Mesenteric fat pad (tissue), 1 donor: Measurements from ENCODE around the gene KCNIP4. TPM values are rescaled to one million over a fixed set of nuclear protein-coding genes. Genes with fewer than 3 reads are reported as not detected.

ENCODE experiments used
- DNase-seq: peaks from one replicate; pipeline ENCODE4 v3.0.0-alpha.2; 2020; ENCODE audit warnings: low spot score
- total RNA-seq: library from RNA; stranded (reverse); fragmentation: NEBNext Ultra II Directional; extraction: Animal tissue kit (Norgen Biotek cat#: 25700); gene quantifications from one replicate; pipeline ENCODE4 v1.2.1, GENCODE V29; 2021
- donor health status: DM: yes; HTN: yes; CAD: no.

KCNIP4 gene
- total RNA-seq, 1 donor from 2014 or later: not detected

DNA sequence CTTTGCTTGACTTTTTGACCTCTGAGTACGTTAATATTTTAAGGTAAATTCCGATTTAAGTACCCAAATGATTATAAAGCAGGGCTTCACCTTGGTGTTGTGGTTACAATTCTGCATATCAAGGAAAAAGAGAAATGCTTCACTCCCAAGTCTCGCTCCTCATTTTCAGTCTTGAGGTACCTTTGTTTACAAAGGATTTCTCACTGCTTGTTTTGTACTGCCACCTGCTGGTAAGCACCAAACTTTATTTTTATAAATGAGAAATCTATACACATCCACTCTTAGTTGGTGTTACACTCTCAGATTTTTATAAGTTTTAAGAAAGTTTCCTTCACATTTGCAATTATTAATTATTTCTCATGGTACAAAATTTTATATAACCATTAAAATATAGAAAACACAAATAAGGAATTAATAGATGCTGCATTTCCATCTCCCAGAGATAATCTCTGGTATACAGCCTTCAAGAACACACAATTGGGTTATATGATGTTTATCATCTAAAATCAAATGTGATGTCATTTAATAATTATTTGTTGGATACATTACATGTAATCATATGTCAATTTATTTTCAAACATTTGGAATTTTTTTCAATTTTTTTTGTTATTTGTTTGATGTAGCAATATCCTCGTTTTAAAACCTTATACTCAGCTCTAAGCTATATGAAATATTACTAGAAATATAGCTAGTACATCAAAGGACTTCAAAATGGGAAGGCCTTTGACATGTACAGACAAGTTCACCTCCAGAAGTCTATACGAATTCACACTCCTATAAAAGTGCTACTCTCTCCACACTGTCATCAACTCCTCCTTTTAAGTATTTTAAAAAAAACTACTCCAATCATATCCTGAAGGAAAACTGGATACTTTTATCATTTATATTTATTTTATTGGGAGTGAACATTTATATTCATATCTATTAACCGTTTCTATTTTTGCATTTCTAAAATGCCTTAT lies 179.9 kb downstream of the KCNIP4 start:
- DNase-seq: no peak

DNA sequence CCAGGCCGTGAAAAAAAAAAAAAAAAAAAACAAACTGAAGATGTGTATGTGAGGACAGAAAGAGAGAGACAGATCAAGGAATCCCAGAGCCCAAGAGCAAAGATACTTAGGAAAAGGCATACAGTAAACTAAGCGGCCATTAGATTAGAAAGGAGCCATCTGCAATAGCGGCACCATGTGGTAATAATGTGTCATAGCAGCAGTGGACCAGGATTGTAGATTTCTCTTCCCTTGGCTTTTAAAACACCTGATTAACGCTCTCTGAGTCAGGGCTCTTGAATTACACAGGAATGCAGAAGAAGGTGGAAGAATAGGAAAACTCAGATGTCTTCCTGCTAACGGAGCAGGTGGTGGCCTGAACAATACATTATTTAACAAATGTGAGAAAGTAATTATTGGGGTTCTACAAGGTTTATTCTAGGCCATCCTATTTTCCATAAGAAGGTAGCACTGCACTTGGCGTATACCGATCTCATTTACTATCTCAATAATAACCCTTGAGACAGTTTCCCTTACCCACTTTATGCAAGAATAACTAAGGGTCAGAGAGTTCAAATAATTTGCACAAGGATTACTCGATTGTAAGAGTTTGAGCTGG lies 182.7 kb downstream of the KCNIP4 start:
- no peak for DNase-seq

DNA sequence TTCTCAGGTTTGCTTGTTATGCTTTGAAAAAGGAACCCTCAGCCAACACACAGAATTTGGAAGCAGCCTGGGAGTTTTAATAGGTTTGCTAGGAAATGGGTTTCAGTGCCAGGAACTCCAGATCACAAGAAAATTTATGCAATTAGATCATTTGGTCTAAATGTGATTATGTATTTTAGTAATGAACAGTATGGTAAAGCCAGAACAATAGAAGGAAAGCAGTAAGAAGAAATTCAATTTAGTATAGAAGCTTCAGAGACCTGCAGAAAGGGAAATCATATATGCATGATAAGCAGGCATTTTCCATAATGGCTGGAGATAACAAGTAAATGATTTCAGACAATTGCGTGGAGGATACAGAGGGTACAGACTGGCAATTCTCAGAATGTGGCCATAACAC lies 184.7 kb downstream of the KCNIP4 start:
- DNase-seq: no peak

DNA sequence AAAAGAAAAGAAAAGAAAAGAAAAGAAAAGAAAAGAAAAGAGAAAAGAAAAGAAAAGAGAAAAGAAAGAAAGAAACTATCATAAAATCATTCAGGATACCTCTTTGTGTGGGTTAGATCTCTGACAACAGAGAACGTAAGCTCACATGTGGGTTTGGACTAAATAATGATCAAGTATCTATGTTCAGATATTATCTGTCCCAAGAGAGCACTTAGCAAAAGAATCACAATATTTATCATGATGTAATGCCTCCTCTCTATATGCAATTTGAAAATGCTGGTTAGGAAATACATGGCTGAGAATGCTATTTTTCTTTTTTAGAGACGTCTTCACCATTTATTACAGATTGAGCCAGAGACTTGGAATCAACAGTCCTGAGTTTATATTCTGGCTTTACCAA lies 191.3 kb downstream of the KCNIP4 start:
- no peak for DNase-seq

DNA sequence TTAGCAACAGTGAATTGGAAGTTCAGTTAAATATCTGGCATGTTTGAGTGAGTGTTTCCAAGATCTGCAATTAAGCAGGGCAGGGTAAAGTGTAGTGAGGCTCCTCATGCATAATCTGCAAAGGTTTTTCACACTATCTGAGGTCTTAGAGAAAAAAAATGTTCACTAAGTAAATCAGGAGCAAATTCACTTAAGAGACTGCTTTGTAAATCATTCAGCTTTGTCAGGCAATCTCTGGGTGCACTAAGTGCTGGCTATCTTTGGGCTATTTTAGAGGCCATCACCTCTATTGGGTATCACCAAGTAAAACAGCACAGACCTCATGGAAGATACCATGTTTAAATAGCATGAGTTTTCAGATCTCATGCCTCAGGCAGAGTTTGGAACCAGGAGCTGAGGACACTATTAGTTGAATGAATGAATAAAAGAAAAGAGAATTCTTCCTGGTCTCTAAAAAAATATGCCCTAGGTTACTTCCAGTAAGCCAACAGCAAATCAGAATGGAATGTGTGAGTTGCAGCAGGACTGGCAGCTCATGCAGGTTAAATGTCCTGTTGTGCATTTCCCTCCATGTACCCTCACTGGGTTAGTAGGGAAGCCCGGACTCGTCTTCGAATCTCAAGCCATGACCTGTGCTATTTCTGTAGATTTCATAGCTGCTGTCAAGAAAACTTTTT lies 195.3 kb downstream of the KCNIP4 start:
- no peak for DNase-seq

DNA sequence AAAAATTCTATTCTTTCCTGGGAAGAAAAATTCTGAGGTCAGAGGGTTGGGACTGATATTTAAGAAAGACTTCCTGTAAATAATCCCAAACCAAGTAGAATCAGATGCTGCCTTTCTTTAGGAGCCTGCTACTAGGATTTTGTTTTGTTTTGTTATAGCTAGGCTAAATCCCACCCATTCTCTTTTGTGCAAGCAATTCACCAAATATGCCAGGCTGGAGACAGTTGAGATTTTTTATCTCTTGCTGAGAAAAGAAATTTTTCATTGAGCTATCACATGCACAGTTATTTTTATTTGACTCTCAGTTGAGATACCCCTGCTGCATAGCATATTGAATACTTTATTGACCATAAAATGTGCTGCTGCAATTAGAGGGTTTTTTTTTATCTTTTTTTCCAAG lies 196.0 kb downstream of the KCNIP4 start:
- DNase-seq: no peak

DNA sequence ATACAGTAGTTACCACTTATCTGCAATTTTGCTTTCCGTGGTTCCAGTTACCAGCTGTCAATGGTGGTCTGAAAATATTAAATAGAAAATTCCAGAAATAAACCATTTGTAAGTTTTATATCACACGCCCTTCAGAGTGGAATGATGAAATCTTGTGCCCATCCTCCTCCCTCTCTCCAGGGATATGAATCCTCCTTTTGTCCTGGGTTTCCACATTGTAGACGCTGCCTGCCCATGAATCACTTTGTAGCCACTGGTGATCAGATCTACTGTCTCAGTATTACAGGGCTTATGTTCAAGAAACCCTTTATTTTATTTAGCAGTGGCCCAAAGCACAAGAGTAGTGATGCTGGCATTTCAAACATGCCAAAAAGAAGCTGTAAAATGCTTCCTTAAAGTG lies 198.6 kb downstream of the KCNIP4 start:
- no peak for DNase-seq

DNA sequence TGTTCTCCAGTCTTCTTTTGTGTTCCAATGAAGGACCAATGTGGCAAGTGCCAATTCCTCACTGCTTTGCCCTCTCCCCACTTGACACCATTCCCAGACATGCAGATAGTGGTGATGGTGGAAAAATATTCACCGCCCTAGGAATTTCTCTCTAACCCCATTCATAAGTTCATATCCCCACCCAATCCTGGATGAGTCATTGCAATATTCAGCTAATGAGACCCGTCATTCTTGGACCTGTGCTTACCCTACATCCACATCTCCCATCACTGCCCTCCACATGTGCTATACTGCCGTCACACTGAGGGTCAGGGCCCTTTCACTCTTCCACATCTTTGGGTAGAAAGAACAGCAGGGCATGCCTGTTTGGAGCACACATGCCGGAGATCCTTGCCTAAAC lies 199.2 kb downstream of the KCNIP4 start:
- DNase-seq: no peak

DNA sequence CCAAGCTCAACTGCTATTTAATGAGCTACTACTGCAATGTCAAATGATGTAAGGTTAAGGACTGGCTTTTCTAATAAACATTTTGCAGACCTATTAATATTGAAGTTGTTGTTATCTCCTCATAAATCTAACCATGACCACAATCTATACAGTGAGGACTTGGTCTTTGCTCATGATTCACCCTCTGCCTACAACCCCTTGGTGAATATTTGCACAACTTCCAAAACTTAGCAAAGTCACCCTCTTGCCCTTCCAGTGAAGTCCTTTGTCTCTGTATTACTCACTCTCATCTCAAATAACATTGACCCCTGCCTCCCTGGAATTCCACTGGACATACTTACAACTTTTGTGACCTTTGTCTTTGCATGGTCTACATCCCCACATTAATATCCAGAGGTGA lies 204.5 kb downstream of the KCNIP4 start:
- no peak for DNase-seq

DNA sequence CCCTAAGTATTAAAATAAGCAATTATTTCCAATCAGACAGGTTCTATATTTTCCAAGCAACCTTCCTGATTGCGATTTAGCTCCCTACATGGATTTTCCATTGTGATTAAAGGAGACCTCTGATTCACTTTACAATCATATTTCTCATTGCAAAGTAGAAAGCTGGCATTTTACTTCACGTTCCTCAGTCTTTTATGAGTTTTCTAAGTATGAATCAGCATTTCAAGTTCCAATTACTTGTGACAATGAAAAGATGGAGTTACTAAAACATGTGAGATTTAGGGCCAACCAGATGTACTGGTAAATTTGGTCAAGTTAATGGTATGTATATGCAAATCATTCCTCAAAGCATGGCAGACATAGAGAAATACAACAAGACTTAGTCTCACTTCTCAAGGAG lies 206.2 kb downstream of the KCNIP4 start:
- DNase-seq: no peak

DNA sequence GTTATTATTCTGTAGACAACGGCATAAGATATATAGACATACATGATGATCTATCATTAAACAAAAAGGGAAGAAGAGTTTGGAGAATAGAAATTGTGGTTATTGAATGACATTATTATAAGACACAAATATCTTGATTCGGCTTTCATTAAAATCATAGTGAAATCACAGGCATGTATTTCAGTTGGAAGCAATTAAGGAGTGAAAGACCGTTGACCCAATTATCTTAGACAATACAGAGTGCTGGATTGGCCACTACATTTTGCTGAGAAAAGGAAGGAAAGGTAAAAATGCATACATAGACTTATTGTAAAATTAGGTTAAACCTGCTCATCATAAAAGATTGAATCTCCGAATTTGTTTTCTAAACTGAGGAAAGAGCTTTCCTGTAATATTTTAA lies 209.8 kb downstream of the KCNIP4 start:
- DNase-seq: no peak

DNA sequence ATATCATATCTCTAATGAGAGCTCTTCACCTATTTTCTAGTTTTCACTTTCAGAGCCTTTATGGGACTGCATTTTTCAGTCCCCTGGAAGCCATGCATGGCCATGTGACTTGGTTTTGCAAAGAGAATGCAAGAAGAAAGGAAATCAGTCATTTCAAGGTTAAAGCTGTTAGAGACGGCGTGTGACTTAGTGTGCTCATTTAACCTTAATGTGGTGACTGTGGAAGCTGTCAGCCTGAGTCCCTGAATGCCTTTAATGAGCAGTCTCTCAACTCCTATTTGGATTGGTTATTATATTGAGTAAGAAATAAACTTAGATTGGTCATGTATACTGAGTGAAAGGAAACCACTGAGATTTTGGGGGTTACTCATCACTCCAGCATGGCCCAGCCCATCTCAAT lies 212.7 kb downstream of the KCNIP4 start:
- no peak for DNase-seq

DNA sequence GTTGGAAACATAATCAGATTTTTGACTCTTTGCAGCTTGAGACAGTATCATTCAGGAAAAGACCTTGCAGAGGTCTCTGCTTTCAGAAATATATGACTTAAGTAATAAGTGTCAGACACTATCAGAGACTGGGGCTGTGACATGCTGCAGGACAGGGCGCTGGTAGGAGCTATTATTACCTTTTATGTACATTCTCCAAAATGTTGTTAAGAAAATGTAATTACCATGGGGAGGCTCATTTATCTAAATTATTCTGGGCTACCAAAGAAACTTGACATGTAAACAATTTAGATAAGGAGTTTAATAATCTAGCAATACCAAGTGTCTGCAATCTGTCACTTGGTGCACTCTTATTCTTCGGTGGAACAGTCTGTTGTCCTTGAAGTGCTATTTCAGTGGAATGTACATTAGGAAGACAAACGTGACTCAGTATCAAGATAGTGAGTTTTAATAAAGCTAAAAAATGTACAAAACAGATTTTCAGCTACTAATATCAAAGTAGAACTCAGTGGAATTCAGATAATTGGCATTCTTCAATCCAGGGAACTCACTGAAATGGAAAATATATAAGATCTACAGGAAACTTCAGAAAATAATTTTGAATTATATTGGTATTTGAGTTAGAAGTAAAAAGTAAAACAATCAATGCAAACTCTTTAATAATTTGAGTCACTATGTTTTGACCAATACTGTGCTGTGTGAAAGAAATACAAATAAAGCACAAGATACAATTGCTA lies 214.5 kb downstream of the KCNIP4 start:
- DNase-seq: no peak

DNA sequence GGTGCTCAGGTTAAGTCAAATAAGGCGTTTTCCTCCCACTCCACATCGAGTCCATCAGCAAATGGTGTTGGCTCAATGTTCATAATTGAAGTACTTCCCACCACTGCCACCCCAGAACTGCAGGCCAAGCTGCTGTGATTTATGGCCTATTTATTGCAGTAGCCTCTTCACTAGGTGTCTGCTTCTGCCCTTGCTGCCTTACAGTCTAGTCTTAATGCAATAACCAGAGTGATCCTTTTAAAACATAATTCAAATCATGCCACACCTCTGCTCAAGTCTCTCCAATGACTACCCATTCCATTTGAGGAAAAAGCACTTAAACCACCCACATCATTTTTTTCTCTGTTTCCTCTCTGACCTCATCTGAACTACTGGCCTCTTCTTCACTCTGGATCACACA lies 220.3 kb downstream of the KCNIP4 start:
- no peak for DNase-seq

DNA sequence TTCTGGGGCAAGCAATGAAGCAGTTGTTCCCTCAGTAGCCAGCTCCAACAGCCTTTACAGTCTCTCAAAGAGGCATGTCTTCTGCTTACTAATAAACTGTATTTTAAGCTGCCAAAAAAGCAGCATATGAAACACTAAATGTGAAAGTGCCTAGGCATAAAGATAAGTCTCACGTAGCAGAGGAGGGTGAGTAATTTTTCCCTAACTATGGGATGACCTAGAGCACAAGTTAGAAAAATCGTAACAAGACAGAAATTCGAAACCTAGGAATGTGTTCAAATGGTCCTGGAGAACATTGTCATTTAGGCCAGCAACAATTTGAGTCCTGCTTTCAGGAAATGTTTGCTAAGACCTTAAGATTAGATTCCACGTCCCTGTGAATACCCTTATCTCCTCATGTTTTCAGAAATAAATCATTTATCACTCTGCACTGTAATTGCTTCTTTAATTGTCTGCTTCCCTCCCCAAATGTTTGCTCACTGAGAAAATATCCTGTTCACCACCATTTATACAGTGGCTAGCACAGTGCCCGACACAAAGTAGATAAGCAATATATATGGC lies 222.2 kb downstream of the KCNIP4 start:
- DNase-seq: no peak

DNA sequence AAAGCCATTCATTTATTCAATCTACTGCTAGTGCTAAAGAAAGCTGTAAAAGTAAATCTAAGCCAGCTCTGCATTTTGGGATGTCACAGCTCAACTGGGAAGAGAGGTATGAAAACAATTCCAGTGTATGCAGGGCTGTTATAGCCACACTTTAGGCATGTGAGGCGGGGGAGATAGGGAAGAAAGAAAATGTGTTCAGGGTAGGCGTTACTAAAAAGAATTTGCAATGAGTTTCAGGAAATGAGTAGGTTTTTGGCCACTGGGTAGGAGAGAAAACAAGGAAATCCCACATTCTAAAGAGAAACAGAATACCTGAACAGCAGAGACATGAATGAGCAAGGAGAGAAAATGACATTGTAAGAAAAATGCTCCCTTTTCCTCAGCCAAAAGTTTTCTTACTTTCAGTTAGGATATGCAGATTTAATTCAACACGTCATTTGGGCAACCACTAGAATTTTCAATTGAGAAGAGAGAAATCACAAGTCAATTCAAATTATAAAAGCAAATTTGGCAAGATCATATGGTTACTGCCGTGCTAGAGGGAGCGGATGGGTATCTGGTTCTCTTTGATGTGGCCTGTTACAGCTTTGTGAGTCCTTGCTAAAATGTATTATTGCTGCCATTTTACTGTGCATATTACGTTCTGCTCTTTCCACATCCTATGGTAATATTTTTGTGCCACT lies 226.3 kb downstream of the KCNIP4 start:
- DNase-seq: no peak

DNA sequence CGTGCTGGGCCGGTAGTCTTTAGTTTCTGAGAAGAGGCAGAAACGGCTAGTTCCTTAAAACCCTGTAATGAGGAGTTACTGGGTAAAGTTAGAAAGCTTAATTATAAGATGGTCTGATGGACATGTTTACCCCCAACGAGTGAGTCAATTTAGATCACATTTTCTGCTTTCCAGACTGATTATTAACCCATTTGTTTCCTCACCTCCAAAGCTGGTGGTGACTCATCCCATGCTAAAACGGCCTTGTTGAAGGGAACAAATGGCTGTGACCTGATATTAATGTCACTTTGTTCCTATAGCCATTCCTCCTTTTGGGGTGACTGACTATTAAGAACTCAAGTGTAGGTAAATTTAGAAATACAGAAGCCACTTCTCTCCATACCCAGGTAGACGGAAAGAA lies 232.0 kb downstream of the KCNIP4 start:
- DNase-seq: no peak

DNA sequence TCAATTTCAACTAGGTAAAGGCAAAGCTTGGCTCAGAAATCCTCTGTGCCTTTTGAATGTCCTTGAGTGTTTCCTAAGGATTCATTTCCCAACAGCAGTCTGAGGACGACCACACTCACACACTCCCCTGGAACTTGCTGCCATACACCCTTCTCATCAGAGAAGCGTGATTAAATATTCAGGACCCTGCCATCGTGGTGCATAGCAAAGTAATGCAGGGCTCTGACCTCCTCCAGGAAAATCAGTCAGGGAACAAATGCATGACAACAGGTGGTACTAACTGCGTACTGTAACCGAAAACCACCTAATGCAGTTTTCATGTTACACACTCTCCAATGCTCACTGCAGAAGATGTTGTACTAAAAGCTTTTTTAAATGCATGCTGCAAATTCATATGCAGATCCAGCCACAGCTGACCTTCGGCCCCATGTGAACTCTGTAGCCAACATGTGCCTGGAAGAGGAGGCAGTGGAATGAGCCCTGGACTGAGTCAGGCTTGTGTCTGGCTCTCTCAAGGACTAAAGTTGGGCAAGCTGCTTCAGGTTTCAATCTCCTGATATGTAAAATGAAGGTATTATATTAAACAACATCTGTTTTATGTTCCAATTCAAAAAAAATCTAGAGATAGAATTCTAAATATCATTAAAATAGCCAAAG lies 238.3 kb downstream of the KCNIP4 start:
- no peak for DNase-seq

DNA sequence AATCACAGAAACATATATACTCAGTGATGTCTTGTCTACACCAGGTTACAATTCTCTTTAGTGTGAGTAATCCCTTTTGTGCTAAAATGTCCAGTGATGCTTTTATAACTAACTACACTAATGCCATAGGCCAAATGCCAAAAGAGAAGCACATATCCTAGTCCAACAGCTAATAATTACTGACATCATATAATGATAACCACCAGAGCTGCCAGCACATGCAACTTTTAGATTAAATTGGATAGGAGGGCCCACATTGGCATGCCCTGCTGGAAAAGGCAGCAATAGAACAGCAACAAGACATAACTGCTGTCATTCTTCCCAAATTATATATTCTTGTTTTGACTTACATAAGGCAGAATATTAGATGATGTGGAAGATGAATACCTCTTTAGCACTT lies 238.8 kb downstream of the KCNIP4 start:
- no peak for DNase-seq

DNA sequence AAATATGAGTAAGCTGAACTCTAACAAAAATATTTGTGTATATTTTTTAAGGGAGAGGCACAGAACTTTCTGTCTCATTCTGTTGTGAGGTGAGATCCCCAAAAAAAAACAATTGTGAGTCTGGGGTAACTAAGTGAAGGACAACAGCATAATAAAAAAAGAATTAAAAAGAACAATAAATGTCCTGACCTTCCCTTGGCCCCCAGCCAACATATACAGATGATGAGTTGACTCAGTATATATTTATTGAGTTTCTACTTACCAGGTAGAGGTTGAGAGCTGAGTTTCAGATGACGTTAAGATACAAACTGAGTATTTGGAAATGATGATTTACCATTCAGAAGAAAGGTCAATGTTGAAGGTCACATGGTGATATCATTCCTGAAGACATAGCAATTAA lies 239.5 kb downstream of the KCNIP4 start:
- DNase-seq: no peak
